Measurements from ENCODE around the gene CAST. TPM values are rescaled to one million over a fixed set of nuclear protein-coding genes. Genes with fewer than 3 reads are reported as not detected.

Gene CAST
- total RNA-seq, 1 donor from 2014 or later = 272 TPM

- Histone ChIP-seq H3K27ac (no peak overlapping the region), H3K27me3 (ENCODE audit: low read depth) (no peaks in the 10 kb centered on the region), H3K4me1 (peaks cover 28% of the 10 kb centered on the region), H3K4me3 (no peak overlapping the region), H3K9me3 (no peaks in the 10 kb centered on the region), H3K36me3 (no peaks in the 10 kb centered on the region)
- intact Hi-C loops (cut with DNase I) = no loop called here
- ATAC-seq (no peak), DNase-seq (no peak)
- TF ChIP-seq, protein P1, sequence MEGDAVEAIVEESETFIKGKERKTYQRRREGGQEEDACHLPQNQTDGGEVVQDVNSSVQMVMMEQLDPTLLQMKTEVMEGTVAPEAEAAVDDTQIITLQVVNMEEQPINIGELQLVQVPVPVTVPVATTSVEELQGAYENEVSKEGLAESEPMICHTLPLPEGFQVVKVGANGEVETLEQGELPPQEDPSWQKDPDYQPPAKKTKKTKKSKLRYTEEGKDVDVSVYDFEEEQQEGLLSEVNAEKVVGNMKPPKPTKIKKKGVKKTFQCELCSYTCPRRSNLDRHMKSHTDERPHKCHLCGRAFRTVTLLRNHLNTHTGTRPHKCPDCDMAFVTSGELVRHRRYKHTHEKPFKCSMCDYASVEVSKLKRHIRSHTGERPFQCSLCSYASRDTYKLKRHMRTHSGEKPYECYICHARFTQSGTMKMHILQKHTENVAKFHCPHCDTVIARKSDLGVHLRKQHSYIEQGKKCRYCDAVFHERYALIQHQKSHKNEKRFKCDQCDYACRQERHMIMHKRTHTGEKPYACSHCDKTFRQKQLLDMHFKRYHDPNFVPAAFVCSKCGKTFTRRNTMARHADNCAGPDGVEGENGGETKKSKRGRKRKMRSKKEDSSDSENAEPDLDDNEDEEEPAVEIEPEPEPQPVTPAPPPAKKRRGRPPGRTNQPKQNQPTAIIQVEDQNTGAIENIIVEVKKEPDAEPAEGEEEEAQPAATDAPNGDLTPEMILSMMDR (IDR thresholded peaks at IDR 0.05) = no peak
Measured at GRCh38 chr5:96817506-96817905, 155.3 kb downstream of the CAST start.

DNA sequence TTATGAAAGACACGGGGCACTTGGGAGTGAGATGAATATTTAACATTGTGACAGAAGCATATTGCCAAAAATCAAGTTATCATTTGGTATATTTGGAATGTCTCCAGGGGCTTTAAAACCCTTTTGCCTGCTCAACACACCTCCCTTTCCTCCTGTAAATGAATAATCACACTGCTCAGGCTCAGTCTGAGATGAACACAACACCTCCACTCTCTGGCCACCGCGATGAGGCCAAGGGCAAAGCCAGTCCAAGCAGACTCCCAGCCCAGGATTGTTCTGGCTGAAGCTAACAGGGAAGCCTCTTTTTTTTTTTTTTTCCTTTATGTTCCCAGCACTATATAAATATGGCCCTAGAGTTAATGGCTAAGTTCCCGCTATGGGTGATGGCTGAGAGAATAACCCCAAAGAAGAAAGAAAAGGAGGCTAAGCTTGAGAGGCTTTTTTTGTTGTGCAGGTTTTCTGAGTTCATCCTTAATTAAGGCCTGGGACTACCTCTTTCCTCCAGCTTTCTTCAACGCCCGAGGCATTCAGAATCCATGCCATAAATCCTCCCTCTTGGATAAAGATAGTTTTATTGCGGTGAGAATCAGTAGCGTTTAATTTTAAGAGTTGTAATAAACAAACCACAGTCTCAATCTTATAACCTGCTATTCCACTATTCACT, 156.1 kb downstream of the CAST start:
- H3K27ac ChIP-seq = no peak overlapping the region
- H3K4me1 ChIP-seq = peaks cover 33% of the 10 kb centered on the region
- H3K36me3 ChIP-seq = no peaks in the 10 kb centered on the region
- DNase-seq = no peak
- no peak overlapping the region for H3K4me3 ChIP-seq
- intact Hi-C loops (cut with DNase I) = no loop called here
- H3K9me3 ChIP-seq = no peaks in the 10 kb centered on the region
- H3K27me3 ChIP-seq (ENCODE audit: low read depth) = no peaks in the 10 kb centered on the region
- ATAC-seq = no peak
- TF ChIP-seq, protein P1 (IDR thresholded peaks at IDR 0.05) = no peak

- H3K27me3 ChIP-seq (ENCODE audit: low read depth) = no peaks in the 10 kb centered on the region
- TF ChIP-seq, protein P1 (IDR thresholded peaks at IDR 0.05) = no peak
- peaks cover 40% of the 10 kb centered on the region for H3K4me1 ChIP-seq
- no peaks in the 10 kb centered on the region for H3K36me3 ChIP-seq
- no peak overlapping the region for H3K4me3 ChIP-seq
- H3K9me3 ChIP-seq = no peaks in the 10 kb centered on the region
- no peak overlapping the region for H3K27ac ChIP-seq
- intact Hi-C loops (cut with DNase I) = no loop called here
- no peak for DNase-seq
- no peak for ATAC-seq
Measured at GRCh38 chr5:96819806-96820205, 157.6 kb downstream of the CAST start.

DNA sequence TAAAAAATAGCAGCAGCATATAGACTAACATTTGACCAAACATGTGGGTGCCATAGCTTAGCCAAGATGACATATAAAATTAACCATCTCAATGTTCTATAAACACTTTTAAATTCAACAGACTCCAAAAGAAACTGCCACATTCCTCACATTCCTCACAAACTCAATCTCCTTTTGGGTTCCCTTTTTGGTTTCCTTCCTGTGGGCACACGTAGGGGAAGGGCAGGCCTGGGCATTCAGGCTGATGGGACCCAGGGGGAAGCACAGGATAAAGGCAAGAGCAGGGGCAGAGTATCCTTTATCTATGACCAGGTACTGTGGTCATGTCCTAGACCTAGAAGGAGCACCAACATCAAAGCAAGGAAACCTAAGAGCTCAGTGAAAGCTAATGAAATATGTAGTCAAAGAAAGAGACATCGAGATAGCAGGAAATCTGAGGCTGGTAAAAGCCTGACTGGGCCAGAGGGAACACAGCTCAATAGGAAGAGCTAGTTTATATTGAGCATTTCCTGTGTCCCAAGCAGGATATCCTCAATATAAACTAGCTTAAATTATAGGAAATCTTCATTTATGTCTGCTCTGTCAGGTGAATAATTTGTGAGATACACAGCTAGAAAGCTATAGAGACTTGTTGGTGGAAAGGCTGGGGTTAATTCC, 159.2 kb downstream of the CAST start:
- H3K27me3 ChIP-seq (ENCODE audit: low read depth) = no peaks in the 10 kb centered on the region
- peaks cover 40% of the 10 kb centered on the region for H3K4me1 ChIP-seq
- ATAC-seq = no peak
- DNase-seq = no peak
- H3K4me3 ChIP-seq = no peak overlapping the region
- intact Hi-C loops (cut with DNase I) = no loop called here
- no peaks in the 10 kb centered on the region for H3K36me3 ChIP-seq
- H3K9me3 ChIP-seq = no peaks in the 10 kb centered on the region
- H3K27ac ChIP-seq = no peak overlapping the region
- TF ChIP-seq, protein P1 (IDR thresholded peaks at IDR 0.05) = no peak

- no peak for DNase-seq
- intact Hi-C loops (cut with DNase I) = no loop called here
- no peak for ATAC-seq
- Histone ChIP-seq H3K4me3 (no peak overlapping the region), H3K27ac (no peak overlapping the region), H3K4me1 (peaks cover 29% of the 10 kb centered on the region), H3K9me3 (no peaks in the 10 kb centered on the region), H3K36me3 (no peaks in the 10 kb centered on the region), H3K27me3 (ENCODE audit: low read depth) (no peaks in the 10 kb centered on the region)
- TF ChIP-seq, protein P1 (IDR thresholded peaks at IDR 0.05) = peak; percentile 9
Measured at GRCh38 chr5:96822686-96823459, 160.7 kb downstream of the CAST start.
